Activated CD8-positive, alpha-beta memory T cell treated with anti-CD3 and anti-CD28 coated beads, Interleukin-2, amount 50 U/mL, for 4 hours (primary cell): Measurements from ENCODE around the gene ZFP36L1.

ENCODE experiments used
- DNase-seq: peaks from one replicate; pipeline ENCODE4 v3.0.0-alpha.2; 2020

Gene ZFP36L1, protein sequence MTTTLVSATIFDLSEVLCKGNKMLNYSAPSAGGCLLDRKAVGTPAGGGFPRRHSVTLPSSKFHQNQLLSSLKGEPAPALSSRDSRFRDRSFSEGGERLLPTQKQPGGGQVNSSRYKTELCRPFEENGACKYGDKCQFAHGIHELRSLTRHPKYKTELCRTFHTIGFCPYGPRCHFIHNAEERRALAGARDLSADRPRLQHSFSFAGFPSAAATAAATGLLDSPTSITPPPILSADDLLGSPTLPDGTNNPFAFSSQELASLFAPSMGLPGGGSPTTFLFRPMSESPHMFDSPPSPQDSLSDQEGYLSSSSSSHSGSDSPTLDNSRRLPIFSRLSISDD

DNA sequence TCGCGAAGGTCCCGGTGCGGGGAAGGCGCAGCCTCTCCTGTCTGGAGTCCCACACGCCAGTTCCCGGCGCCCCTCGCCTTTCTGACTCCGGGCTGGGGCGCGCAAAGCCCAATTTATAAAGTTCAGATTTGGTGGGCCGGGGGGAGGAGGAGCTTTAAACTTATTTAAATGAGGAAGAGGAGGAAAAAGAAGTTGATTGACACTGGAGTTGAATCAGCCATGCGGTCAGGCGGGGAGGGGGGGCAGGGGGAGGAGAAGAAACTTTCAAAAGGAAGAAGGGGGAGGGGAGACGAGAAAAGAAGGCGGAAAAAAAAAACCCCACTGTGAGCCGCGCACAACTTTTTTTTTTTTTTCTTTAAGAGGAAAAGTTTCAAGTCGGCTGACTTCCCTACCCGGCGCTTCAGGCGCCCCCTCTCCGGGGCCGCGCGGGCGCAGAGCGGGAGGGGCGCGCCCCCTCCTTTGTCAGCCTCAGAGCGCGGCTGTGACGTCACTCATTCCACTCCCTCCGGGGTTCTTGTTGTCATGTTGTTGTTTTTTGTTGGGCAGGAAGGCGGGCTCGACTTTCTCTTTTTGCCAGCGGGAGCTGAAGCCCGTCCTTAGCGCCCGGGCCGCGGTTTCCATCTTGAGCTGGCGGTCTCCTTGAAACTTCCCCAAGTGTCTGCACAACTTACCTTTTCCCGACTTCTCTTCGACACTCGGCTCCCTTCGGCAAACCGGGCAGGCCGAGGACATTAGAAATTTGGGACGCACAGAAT is at the start of gene ZFP36L1:
Gene ZFP36L1 (minus strand): TSS at position 89 of the 755 bp plus-strand sequence. CDS start 129 bp downstream, outside the sequence.
- peak; percentile 94 for DNase-seq

DNA sequence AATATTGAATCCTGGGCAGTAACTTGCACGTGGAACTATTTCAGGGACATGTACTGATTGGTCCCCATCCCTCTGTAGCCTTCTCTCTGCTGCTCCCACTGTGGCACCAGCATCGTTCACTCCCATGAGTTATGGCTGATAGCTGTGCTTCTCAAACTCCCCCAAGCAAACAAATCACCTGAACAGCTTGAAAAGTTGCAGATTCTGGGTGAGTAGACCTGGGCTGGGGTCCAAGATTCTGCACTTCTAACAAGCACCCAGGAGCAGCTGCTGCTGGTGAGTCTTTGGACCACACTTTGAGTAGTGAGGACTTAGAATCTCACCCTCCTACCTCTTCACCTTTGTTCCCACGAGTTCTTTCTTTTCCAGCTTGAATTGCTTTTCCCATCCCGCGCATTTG is 49.4 kb upstream of the ZFP36L1 start:
- DNase-seq = no peak

DNA sequence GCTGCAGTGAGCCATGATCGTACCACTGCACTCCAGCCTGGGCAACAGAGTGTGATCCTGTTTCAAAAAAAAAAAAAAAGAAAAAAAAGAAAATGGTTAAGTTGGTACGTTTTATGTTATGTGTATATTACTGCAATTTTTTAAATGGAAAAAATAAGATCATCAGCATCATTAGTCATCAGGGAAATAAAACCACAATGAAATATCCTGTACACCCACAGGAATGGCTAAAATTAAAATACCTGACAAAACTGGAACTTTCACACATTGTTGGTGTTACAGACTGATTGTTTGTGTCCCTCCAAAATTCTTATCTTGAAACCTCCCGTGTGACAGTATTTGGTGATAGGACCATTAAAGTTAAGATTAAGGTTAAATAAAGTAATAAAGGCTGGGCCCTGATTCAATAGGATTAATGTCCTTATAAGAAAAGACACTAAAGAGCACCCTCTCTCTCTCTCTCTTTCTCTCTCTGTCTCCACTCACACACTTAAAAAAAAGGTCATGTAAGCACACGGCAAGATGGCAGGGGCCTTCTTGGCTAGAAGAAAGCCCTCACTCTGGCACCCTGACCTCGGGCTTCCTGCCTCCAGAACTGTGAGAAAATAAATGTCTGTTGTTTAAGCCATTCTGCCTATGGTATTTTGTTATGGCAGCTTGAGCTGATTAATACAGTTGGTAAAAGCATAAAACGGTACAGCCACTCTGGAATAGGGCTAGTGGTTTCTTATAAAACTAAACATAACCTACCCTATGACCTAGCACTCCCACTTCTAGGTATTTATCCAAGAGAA is 48.3 kb upstream of the ZFP36L1 start:
- DNase-seq = no peak

DNA sequence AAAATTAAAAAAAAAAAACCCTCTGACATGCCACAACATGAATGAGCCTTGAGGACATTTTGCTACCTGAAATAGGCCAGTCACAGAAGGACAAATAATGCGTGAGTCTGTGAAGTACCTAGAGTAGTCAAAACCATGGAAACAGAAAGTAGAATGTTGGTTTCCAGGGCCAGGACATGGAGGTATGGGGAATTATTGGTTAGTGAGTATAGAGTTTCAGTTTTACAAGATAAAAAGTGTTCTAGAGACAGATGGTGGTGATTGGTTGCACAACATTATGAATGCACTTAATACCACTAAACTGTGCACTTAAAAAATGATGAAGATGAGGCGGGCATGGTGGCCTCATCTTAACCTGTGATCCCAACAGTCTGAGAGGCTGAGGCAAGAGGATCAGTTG is 47.6 kb upstream of the ZFP36L1 start:
- DNase-seq = no peak

DNA sequence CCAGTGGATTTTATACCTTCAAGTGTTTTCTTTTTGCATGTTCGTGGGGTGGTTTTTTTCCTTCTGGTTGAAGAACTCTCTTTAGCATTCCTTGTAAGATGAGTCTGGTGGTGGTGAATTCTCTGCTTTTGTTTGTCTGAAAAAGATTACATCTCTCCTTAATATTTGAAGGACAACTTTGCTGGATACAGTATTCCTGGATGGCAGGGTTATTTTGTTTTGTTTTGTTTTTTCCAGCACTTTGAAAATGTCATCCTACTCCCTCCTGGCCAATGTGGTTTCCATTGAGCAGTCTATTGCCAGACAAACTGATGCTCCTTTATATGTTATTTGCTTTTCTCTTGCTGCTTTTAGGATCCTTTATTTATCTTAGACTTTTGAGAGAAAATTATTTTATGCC is 43.2 kb upstream of the ZFP36L1 start:
- no peak for DNase-seq

DNA sequence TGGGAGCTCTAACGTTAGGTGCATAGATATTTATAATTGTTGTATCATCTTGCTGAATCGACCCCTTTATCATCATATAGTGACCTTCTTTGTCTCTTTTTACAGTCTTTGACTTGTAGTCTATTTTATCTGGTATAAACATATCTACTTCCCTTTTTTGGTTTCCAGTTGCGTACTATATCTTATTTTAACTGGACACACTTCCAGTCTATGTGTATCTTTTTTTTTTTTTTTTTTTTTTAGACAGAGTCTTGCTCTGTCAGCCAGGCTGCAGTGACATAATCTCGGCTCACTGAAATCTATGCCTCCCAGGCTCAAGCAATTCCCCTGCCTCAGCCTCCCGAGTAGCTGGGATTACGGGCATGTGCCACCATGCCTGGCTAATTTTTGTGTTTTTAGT is 41.9 kb upstream of the ZFP36L1 start:
- no peak for DNase-seq

DNA sequence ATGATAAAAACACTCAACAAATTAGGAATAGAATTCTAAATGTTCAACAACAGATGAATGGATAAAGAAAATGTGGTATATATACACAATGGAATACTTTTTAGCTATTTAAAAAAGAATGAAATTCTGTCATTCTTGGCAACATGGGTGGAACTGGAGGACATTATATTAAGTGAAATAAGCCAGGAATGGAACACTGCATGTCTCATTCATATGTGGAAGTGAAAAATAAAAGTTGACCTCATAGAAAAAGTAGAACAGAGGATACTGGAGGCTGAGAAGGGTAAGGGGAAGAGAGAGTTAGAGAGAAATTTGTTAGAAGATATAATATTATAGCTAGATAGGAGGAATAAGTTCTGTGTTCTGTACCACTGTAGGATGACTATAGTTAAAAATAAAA is 35.8 kb upstream of the ZFP36L1 start:
- DNase-seq = no peak

DNA sequence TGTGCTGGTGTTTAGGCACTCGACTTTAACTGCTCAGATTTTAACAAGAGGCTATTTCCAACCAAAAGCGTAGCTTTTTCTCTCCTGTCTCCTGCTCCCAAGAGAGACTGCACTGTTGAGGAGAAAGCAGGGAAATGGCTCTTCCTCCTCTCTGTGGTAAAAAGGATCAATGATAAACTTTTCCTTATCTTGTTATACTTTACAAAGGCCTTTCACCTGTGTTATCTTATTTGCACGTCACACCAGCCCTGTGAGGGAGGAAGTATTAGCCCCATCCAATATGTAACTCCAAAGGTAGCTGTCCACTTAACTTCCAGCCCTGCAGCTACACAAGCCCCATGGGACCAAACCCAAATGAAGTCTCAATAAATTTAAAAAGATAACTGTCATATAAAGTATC is 32.9 kb upstream of the ZFP36L1 start:
- DNase-seq = no peak

DNA sequence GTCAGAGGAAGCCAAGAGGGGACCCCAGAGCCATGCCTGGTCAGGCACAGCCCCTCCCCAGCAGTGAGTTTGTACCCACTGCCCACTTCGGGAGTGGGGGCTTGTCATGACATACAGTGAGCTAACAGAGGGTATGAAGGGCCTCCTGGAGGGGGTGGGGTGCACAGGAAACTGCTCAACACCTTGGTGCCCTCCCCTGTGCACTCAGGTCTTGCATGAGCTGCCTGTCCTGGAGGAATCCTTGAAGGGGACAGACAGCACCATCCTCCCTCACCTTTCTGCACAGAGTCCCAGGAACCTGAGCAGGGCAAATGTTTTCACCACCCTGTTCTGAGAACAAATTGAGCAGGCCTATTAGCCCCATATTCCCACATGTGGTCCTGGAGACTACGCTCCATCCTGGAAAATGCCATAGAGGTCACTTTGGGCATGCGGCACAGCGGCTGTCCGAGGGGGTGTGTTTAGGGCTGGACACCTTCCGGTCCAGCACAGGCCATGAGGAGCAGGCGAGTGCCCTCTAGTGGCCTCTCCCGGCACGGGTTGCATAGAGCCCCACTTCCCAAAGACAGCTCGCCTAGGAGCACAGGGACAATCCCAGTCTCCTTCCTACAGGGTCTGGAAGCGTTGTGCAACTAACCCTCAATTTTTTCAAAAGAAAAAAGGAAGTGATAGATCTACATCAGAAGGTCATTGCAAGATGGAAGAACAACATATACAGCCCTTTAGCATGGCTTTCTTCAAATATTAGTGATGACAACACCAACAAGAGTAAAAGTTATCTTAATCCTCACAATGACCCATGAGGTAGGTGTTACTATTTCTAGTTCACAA is 31.9 kb upstream of the ZFP36L1 start:
- peak; percentile 44 for DNase-seq

DNA sequence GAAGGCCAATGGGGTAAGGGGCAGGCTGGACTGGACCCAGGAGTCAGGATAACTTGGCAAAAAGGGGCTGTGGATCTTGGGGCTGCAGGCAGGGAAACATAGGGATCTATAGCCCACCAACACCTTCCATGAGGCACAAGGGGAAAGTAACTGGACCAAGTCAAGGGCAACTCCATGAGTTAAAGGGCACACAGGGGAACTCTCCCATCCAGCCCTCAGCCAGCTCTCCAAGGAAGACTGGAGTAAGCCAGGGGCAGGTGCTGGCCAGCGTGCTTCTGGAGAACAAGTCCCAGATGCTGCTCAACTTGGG is 31.3 kb upstream of the ZFP36L1 start:
- DNase-seq = no peak

DNA sequence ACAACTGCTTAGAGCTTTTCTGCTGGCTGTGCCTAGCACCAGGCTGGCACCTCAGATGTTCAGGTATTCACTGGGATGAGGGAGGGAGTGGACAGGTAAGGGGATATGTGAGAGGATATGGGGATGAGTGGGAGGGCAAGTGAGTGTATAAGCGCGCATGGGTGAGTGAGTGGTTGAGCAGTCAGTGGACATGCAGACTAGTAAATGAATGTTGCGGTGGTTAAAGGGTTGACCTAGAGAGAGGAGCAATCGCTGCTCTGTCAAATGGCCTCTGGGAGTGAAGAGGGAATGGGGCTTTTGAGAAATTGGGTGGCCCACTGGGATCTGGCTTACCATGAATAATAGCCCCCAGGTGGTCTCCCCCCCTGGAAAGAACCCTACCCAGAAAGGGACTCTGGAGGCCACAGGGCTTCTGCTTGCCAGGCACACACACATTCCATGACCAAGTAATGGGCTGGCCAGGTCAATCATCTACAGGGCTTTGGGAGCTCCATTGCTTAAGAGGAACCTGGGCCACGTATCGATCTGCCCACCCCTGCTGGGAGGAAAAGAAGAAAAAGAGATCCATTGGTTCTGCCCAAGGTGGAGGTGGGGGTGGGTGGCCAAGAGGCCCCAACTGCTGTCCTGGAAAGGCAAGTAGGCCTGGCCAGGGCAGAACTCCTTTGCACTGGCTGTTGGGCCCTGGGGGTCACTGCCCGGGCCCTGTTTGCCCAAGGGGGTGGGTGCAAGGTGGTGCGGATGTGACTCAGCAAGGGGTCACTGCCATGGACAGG is 30.8 kb upstream of the ZFP36L1 start:
- no peak for DNase-seq

DNA sequence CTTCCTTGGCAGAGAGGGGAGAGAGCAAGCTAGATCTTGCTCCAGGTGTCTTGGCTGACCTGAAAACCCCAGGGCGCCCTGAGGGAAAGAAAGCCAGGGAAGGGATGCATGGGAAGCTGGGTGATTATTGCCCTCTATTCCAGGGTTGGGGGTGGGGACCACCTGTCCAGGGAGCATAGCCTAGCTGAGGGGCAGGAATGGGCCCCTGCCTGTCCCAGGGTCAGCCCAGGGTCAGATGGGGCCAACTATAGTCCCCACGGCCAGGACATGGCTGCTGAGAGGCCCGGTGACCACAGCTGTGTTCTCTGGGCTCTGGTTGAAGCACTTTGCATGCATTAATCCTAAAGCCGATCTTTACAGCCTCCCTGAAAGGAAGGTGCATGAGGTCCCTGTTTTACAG is 30.1 kb upstream of the ZFP36L1 start:
- DNase-seq = no peak

DNA sequence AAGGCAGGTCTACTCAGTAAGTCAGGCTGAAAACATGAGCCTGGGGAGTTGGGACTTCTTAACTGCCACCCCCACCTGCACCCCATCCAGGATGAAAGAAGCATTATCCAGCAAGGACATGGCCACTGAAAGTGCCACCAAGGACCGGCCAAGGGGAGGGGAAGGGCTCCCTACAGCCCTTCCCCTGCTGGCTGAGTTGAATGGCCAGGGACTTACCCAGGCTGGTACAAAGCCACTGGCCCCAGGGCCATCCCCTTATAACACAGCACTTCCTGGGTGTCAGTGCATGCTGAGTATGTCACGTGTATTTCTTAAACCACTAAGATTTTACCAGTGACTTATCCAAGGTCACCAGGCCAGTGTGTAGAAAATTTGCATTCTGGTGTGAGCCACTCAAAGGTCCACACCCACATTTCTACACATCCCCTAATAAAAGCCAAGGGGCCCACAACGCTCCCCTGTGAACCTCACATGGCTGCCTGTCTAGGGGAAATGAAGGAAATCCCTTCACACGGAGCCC is 29.3 kb upstream of the ZFP36L1 start:
- no peak for DNase-seq

DNA sequence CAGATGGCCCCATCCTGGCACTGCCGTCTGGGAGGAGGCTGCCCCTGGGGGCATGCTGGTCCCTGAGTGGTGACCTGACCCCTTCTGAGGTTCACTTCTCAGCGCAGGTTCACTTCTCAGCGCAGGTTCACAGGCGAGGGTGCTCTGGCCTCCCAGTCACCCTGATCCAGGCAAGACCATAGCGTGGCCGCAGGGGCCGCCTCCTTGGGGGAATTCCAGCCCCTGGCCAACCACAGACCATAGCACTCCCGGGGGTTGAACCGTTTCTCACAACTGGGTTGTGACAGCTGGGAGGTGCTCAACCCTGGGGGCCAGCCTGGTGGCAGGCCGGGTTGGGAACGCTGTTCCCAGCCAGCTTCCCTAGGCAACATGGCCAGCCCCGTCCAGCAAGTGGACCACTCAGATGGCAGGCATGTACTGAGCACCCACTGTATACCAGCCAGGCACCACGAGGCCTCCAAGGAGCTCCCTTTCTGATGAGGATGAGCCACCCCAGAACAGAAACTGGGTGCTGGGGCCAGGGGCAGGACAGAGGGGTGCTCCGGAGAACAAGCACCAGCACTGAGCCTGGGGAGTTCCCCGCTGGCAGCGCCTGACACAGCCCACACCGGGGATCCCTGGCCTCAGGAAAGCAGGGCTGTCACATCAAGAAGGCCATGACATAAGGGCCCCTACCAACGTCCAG is 28.3 kb upstream of the ZFP36L1 start:
- no peak for DNase-seq

DNA sequence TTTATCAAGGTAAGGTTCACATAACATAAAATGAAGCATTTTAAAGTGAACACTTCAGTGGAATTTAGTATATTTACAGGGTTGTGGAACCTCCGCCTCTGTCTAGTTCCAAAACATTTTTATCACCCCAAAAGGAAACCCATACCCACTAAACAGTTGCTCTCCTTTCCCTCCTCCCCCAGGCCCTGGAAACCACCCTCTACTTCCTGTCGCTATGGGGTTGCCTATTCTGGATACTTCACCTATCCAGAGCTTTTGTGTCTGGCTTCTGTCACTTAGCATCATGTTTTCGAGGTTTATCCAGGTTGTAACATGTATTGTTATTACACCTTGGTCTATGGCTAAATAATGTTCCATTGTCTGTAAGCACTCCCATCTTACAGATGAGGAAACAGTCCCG is 27.7 kb upstream of the ZFP36L1 start:
- no peak for DNase-seq

DNA sequence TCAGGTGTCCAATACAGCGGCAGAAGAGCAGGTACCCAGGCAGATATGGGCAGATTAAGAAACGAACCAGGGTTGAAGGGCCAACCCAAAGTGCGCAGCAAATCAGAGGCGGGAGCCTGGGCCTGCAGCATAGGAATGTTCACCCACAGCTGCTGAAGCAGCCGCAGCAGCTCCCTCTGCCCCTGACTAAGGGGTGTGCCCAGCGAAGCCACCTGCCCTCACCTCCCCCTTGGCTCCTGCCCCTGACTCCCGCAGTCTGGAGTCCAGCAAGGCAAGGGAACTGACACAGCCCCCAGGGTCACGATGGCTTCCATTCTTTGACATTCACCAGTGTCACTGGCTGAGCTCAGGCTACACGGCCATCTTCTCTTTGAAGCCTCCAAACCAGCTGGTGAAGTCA is 27.3 kb upstream of the ZFP36L1 start:
- no peak for DNase-seq

DNA sequence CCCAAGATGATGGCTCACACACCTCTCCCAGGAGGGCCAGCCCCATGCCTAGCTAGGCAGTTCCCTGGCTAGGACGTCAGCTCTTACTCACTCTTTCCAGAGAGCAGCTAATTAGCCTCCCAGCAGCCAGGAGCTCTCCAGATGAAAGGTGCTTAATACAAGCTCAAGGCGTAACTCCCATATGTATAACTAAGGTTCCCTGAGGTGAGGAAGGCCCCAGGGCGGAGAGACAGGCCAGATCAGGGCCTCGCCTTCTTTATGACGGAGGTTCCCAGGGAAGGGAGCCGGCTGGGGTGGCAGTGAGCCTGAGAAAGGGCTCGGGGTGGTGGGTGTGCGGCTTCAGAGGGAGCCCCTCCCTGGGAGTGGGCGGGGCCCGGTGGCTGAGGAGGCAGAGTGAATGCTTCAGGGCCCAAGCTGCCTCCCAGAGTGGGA is 26.4 kb upstream of the ZFP36L1 start:
- no peak for DNase-seq

DNA sequence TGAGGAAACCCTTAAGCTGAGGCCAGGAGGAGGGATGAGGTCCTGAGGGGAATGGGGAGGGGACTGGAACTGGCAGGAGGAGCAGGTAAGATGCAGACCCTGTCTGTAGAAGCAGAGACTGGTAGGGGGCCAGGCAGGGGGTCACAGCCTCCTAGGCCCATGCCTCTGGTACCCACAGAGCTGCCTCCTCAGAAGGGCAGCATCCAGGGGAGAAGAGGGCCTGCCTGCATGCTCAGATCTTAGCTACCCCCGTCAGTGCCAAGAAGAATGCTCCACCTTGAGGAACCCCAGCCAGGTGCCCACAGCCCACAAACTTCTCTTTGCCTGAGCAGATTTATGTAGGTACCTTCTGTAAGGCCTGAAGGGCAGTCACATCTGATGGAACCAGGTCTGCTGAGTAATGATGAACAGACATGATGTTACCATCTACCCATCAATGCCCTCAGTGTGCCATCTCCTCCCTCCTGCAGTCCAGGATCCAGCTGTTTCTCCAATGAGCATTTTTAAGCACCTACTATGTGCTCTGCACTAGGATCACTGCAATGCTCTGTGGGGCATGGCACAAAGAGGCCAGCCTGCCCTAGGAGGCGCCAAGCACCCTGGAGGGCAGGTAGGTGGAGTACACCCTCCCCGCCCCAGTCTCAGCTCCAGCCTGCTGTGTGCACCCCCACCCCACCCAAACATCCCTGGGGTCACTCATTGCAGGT is 24.8 kb upstream of the ZFP36L1 start:
- no peak for DNase-seq

DNA sequence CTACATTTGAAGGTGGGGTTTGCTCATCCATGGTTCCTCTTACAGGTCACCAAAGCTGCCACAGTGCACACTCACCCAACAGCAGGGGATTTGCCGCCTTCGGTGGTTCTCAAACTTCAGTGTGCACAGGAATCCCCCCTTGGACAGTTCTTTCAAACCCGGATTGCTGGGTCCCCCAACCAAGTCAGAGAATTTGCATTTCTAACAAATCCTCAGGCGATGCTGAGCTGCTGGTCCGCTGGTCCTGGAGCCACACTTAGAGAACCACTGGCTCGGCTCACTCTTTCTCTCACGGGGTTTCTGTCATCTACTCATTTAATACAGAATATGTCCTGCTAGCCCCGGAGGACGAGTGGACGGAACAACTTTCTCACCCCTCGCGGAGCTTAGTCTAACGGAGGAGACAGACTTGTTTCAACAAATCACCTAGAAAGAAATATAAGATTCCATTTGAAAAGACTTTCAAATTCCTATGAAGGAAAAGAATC is 24.1 kb upstream of the ZFP36L1 start:
- no peak for DNase-seq

DNA sequence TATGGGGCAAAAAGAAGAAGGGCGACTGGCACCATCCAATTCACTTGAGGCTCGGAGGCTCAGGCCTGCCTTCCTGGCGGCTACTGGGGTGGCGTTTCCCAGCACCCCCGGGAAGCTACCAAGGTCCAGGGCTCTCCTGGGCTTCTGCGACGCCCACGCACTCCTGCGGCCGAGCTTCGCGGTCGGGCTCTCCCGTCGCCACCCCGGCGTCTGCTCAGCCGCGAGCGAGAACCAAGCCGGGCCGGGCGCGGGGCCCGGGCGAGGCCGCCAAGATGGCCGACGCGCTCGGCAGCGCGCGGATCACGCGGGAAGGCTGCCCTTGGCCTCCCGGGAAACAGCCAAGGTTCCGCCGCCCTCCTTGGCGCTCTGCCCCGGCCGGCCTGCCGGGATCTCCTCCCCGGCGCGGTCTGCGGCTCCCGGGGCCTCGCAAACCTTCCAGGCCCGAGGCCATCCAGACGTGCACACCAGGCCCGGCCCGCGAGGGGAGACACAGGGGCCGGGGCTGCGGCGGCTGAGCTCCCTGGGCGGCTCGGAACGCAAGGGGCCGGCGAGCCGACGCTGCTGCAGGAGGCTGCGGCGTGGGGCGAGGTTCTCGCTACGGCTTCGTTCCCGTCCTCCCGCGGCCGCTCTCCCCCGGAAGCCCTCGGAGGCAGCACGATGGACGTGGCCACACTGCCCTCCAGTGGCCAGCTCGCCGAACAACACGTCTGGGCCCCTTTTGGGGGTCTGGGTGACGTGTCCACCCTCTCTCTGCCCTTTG is 23.5 kb upstream of the ZFP36L1 start:
- DNase-seq = peak; percentile 94
